Tibial nerve (tissue), 4 donors: ENCODE measurements around the gene NFIB.

ENCODE experiments used
- EP300 ChIP-seq, 2 donors: sonication (generic); formaldehyde crosslinking; IDR thresholded peaks; one replicate each; pipeline ENCODE4 v1.6.1; 2017; ENCODE audit warnings: antibody characterized with exemption in 2 of 2, mild to moderate bottlenecking in 1 of 2
- TF ChIP-seq, protein P1 (sequence below), 5 experiments: fragments of 200-600 bp in 3 of 5; fragments of 450-650 bp in 2 of 5; sonication (generic) in 3 of 5; IDR thresholded peaks; one replicate each; pipeline ENCODE4 v1.5.1; 2016 to 2019; ENCODE audit warnings: antibody characterized with exemption in 5 of 5, mild to moderate bottlenecking in 3 of 5, moderate library complexity in 2 of 5

DNA sequence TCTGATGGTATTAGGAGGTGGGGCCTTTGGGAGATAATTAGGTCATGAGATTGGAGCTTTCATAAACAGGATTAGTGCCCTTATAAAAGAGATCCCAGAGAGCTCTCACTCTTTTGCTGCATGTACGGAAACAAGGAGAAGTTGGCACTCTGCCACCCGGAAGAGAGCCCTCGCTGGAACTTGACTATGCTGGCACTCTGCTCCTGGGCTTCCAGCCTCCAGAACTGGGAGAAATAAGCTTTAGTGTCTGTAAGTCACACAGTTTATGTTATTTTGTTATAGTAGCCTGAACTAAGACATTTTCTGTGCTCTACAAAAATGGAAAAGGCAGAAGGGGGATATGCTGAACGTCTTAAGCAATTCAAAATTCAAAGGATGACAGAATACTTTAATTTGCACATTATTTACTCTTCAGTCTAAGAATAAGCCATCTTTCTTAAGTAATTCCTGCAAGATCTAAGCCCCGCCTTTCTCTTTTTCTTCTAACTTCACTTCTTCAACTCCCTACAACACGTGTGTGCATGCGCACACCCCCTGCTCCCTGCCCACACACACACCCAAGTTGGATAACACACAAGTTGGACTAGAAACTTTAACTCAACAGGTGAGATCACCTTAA lies 17.3 kb downstream of the NFIB start:
- TF ChIP-seq, protein P1, sequence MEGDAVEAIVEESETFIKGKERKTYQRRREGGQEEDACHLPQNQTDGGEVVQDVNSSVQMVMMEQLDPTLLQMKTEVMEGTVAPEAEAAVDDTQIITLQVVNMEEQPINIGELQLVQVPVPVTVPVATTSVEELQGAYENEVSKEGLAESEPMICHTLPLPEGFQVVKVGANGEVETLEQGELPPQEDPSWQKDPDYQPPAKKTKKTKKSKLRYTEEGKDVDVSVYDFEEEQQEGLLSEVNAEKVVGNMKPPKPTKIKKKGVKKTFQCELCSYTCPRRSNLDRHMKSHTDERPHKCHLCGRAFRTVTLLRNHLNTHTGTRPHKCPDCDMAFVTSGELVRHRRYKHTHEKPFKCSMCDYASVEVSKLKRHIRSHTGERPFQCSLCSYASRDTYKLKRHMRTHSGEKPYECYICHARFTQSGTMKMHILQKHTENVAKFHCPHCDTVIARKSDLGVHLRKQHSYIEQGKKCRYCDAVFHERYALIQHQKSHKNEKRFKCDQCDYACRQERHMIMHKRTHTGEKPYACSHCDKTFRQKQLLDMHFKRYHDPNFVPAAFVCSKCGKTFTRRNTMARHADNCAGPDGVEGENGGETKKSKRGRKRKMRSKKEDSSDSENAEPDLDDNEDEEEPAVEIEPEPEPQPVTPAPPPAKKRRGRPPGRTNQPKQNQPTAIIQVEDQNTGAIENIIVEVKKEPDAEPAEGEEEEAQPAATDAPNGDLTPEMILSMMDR (IDR thresholded peaks at IDR 0.05) = no peak
- no peak for TF ChIP-seq EP300 (IDR thresholded peaks at IDR 0.05)
